D721Med (cell line): ENCODE measurements around the gene GIPR.

Experiments used
- DNase-seq: peaks from one replicate; pipeline ENCODE4 v3.0.0; 2011; ENCODE audit warnings: low spot score; ENCODE audit not compliant: insufficient read length
- FAIRE-seq: peaks from 2 replicates; lab custom pipeline; 2011; peaks lifted over from hg19 to GRCh38; lab: Jason Lieb, UNC
- CTCF ChIP-seq: IDR thresholded peaks from 2 replicates; pipeline ENCODE4 v1.5.1; 2012; ENCODE audit warnings: mild to moderate bottlenecking, control low read depth; ENCODE audit not compliant: insufficient read depth; ENCODE audit errors: missing control alignments

The GIPR gene

GRCh38 chr19:45664575-45664974 lies 3.4 kb upstream of the GIPR start:
- no peak for TF ChIP-seq CTCF
- DNase-seq (no peak), FAIRE-seq (no peak)

GRCh38 chr19:45668342-45668871 lies 386 bp downstream of the GIPR start:
- DNase-seq (no peak), FAIRE-seq (no peak)
- TF ChIP-seq CTCF, result no peak

GRCh38 chr19:45670670-45671453 lies 2.8 kb downstream of the GIPR start:
- DNase-seq (no peak), FAIRE-seq (no peak)
- TF ChIP-seq CTCF, result no peak

GRCh38 chr19:45674946-45675345 lies 6.9 kb downstream of the GIPR start:
- DNase-seq (no peak), FAIRE-seq (no peak)
- TF ChIP-seq CTCF, result no peak

- DNase-seq, result no peak
- FAIRE-seq, result no peak
- no peak for TF ChIP-seq CTCF
Measured at GRCh38 chr19:45676851-45677263, 8.8 kb downstream of the GIPR start.

GRCh38 chr19:45677351-45678230 lies 9.6 kb downstream of the GIPR start:
- no peak for FAIRE-seq
- TF ChIP-seq CTCF, result no peak

More at GRCh38 chr19:45677351-45678230, 9.6 kb downstream of the GIPR start:
- DNase-seq, result no peak
